ENCODE data around the gene SMPD4.
"Not testable (repeated sequence)": the region's sequence is repeated elsewhere in the genome, so short reads cannot be mapped to it uniquely, and the experiment has no call there.

The SMPD4 gene

GRCh38 chr2:130181325-130181879 is at the start of gene SMPD4:
SMPD4 (minus strand) TSS chr2:130181602; CDS start chr2:130176592, 5,010 bp downstream.
- peak; percentile 95 to 98 for DNase-seq (ENCODE audit: low read depth in 2 of 2)

GRCh38 chr2:130230907-130231306 is 49.5 kb upstream of the SMPD4 start:
- not testable (repeated sequence) for DNase-seq (ENCODE audit: low read depth in 2 of 2)

- DNase-seq (ENCODE audit: low read depth in 2 of 2): not testable (repeated sequence)
Observed at GRCh38 chr2:130230376-130230775, 49.0 kb upstream of the SMPD4 start.

- DNase-seq (ENCODE audit: low read depth in 2 of 2): peak in 1 of 2 experiments; percentile 8
Observed at GRCh38 chr2:130229161-130229510, 47.7 kb upstream of the SMPD4 start.

DNA sequence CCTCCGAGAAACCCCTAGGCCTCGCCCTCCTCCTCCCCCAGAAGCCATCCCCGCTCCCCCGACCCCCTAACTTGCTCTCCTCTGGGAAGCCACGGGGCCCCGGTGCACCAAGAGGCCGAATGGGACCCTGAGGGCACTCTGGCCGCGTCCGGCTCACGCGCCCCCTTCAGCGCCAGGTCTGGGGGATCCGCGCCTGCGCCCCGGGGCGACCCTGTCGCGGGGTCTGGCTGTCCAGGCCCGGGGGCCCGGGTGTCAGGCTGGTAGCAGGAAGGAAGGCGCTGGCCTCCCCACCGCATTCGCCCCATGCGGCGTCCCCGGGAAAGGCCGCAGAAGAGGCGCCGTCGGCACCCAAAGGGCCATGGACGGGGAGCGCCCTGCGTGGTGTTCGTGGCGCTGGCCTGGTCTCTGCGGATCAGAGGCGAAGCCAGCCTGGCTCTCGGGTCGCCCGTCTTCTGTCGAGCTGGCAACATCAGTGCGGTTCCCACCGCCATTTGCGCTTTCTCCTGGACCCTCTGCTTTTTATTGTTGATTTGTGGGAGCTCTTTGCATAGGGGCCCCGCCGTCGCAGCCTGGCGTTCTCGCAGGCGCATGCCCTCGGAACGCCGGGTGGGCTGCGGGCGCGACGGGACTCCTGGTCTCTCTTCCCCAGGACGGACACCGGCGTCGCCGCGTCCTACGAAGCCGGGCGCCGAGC is 47.2 kb upstream of the SMPD4 start:
- not testable (repeated sequence) for DNase-seq (ENCODE audit: low read depth in 2 of 2)

GRCh38 chr2:130228005-130228404 is 46.6 kb upstream of the SMPD4 start:
- DNase-seq (ENCODE audit: low read depth in 2 of 2): not testable (repeated sequence)

- DNase-seq (ENCODE audit: low read depth in 2 of 2): not testable (repeated sequence)
Observed at GRCh38 chr2:130222523-130222922, 41.1 kb upstream of the SMPD4 start.

DNA sequence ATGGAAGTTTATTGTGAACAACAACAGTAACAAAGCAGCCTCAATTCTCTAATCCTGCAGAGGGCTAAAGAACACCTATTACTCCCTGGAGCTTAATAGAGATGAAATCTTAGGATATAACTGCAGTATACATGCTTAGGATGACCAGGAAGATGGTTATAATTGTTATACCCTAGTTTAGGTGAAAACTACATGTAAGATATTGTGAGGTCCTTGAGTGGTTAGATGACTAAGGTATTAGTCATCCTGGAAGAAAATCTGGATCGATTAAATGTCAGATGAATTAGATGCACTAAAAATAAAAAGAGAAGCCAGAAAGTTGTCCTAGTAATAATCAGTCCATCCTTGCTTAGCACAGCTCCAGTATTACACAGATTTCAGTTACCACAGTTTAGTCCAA is 39.1 kb upstream of the SMPD4 start:
- DNase-seq (ENCODE audit: low read depth in 2 of 2): not testable (repeated sequence)

DNA sequence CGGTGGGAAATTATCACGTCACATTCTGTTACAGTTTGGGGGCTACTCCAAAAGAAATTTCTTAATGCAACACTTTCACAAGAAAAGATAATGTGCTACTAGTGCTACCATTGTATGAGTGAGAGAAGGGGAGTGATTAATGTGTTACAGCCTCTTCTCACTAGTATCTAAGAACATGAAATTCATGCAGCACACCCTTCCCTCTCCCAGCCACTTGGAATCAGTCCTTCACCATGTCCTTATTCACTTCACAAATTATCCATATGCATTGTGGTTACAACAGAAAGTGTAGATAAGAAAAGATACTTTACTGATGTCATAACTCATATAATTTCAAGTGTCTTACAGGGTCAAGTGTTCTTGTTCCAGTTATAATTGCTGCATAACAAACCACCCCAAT is 37.7 kb upstream of the SMPD4 start:
- not testable (repeated sequence) for DNase-seq (ENCODE audit: low read depth in 2 of 2)

DNA sequence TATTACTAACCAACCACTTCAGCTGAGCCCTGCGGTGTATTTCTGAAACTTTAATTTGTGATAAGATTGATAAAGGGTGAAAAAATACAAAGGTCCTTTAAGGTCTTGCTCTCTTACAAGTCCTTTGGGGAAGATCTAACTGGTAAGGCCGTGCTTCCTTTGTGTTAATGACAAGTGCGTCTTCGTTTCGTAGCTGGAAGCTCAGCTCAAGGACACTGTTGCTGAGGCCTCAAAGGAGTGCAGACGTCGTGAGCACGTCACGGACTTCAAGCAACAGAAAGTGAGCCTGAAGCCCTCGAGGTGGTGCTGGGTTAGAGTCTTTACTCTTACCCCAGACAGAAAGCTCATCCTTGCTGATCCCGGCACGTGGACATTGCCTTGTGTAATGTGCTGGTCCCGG is 25.6 kb upstream of the SMPD4 start:
- not testable (repeated sequence) for DNase-seq (ENCODE audit: low read depth in 2 of 2)

- not testable (repeated sequence) for DNase-seq (ENCODE audit: low read depth in 2 of 2)
Observed at GRCh38 chr2:130203150-130203549, 21.7 kb upstream of the SMPD4 start.

DNA sequence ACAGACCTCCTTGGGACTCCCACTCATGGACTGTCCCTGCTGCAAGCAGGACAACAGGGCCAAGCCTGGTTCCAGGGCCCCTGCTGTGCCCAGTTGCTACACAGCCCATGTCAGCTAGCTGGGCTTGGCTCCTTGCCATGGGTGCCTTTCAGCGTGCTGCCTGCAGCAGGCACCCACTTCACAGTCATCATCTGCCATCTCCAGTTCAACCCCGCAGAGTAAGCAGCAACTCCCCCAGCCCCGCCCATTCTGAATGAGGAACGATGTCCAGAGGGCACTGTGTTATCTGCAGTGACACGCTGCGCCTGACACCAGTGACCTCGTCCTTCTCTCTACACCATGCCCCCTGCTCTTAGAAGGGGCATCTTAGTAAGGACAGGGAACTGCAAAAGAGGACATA is 21.1 kb upstream of the SMPD4 start:
- DNase-seq (ENCODE audit: low read depth in 2 of 2): not testable (repeated sequence)

DNA sequence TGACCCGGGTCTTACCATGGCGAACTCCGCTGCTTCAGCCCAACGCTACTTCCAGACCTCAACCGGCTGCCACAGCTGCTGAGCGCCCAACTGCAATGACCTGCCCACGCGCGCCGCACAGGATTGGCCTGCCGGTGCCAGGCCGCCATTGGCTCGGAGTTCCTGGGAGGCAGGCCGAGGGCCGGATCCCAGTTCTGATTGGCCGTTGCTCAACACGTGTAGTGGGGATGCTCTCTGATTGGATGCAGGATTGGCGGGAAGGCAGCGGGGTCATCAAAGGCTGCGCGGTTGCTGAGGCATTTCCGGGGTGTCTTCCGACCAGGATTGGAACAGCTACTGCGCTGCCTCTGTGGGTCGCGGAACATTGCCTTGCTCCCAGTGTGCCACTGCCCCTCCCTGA is 16.9 kb upstream of the SMPD4 start, which contains the start of gene TUBA3E:
TUBA3E (minus strand) TSS at position 97 of the 400 bp plus-strand sequence; CDS start at position 18, 79 bp downstream.
- DNase-seq (ENCODE audit: low read depth in 2 of 2): no peak

GRCh38 chr2:130196052-130196451 is 14.7 kb upstream of the SMPD4 start:
- not testable (repeated sequence) for DNase-seq (ENCODE audit: low read depth in 2 of 2)

- not testable (repeated sequence) for DNase-seq (ENCODE audit: low read depth in 2 of 2)
Observed at GRCh38 chr2:130195089-130195635, 13.8 kb upstream of the SMPD4 start.

DNA sequence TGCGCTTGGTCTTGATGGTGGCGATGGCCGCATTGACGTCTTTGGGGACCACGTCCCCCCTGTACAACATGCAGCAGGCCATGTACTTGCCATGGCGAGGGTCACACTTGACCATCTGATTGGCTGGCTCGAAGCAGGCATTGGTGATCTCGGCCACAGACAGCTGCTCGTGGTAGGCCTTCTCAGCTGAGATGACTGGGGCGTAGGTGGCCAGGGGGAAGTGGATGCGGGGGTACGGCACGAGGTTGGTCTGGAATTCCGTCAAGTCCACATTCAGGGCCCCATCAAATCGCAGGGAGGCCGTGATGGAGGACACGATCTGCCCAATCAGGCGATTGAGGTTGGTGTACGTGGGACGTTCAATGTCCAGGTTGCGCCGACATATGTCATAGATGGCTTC is 12.4 kb upstream of the SMPD4 start:
- DNase-seq (ENCODE audit: low read depth in 2 of 2): not testable (repeated sequence)

GRCh38 chr2:130192451-130192850 is 11.0 kb upstream of the SMPD4 start:
- DNase-seq (ENCODE audit: low read depth in 2 of 2): not testable (repeated sequence)

- DNase-seq (ENCODE audit: low read depth in 2 of 2): not testable (repeated sequence)
Observed at GRCh38 chr2:130191319-130191718, 9.9 kb upstream of the SMPD4 start.

DNA sequence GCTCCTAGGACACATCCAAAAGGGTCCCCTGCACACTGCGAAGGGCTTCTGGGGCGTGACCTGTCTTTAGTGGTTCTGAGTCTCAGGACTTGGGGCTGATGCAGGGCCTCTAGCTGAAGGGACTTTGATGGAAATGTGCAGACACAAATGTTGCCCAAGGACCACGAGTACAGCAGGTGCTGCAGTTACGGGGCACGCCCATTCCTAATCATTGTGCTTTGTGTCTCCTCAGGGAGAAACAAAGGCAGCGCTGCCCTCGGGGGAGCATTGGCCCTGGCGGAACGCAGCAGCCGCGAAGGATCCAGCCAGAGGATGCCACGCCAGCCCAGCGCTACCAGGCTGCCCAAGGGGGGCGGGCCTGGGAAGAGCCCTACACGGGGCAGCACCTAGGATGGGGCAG is 8.8 kb upstream of the SMPD4 start:
- no peak for DNase-seq (ENCODE audit: low read depth in 2 of 2)

GRCh38 chr2:130188958-130189357 is 7.6 kb upstream of the SMPD4 start:
- not testable (repeated sequence) for DNase-seq (ENCODE audit: low read depth in 2 of 2)

- not testable (repeated sequence) for DNase-seq (ENCODE audit: low read depth in 2 of 2)
Observed at GRCh38 chr2:130187859-130188792, 6.7 kb upstream of the SMPD4 start.

- no peak for DNase-seq (ENCODE audit: low read depth in 2 of 2)
Observed at GRCh38 chr2:130187268-130187667, 5.9 kb upstream of the SMPD4 start.
